Glomerular endothelial cell (primary cell): Measurements from ENCODE around the gene ZNF225. TPM values are rescaled to one million over a fixed set of nuclear protein-coding genes. Genes with fewer than 3 reads are reported as not detected.
"Not testable (repeated sequence)": the region's sequence is repeated elsewhere in the genome, so short reads cannot be mapped to it uniquely, and the experiment has no call there.

ENCODE experiments used
- DNase-seq: peaks from one replicate; pipeline ENCODE4 v3.0.0-alpha.2; 2011; ENCODE audit warnings: low read depth, low spot score; ENCODE audit errors: extremely low read depth
- total RNA-seq: library from RNA; depleted of rRNA; stranded (reverse); fragments of >200 nt; gene quantifications from 2 replicates; pipeline ENCODE4 v1.2.3, GENCODE V29; 2015

Gene ZNF225
- total RNA-seq, 1 donor from 2014 or later, result 3.2 TPM

DNA sequence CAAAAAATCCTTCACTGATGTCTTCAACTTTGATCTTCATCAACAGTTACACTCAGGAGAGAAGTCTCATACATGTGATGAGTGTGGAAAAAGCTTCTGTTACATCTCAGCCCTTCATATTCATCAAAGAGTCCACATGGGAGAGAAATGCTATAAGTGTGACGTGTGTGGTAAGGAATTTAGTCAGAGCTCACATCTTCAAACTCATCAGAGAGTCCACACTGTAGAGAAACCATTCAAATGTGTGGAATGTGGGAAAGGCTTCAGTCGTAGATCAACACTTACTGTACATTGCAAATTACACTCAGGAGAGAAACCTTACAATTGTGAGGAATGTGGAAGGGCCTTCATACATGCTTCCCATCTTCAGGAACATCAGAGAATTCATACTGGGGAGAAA lies 43.3 kb downstream of the ZNF225 start:
- DNase-seq, result no peak

DNA sequence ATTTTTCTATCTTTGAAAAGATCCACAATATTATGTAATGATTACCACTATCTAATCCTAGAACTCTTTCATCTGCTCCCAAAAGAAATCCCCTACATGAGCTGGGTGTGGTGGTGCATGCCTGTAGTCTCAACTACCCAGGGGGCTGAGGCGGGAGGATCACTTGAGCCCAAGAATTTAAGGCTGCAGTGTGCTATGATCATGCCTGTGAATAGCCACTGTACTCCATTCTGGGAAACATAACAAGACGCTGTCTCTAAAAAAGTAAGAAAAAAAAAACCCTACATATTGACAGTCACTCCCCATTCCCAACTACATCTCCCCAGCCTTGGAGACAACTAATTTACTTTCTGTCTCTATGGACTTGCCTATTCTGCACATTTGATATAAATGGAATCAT lies 50.6 kb downstream of the ZNF225 start:
- no peak for DNase-seq

DNA sequence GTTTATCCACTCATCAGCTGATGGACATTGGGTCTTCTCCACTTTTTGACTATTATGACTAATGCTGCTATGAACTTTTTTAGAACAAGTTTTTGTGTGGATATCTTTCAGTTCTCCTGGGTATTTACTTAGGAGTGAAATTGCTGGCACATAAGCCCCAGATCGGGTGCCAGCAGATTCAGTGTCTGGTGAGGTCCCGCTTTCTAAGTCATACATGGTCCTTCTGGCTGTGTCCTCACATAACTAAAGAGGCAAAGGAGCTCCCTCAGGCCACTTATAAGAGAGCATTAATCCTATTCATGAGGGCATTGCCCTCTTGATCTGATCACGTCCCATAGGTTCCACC lies 51.1 kb downstream of the ZNF225 start:
- no peak for DNase-seq

DNA sequence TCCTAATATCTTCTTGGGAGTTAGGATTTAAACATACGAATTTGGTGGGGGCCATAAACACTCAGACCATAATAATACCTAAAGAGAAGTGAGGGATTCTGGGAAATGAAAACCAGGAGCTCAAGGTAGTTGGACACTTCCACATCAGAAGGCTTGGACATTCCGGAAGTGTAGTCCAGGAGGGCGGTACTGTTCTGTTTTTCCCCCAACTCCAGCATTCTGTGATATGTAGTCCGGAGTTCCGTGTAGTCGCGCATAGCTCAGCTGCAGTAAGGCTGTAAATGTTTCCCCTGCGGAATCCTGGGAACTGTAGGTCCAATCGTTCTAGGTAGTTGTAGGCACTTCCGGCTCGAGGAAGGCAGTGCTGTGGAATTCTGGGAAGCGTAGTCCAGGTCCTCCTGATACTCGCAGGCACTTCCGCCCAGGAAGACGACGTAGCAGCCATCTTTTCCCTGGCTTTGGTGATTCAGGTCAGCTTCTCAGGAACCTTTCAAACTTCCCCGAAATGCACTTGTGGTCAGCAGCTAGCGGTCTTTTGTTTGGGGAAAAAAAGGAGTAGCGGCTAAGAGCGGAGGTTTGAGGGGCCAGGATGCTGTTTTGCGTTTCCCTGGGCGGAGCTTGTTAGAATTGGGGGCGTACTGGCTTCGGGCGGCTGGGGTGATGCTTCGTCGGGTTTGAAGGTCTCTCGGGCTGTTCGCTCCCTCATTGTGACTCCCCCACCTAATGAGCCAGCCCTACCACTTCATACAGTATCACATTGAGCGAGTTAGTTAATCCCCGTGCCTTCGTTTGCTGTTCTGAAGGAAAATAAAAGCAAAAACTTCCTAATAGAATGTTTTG lies 51.7 kb downstream of the ZNF225 start, which contains the start of gene ZNF226:
TSS of gene ZNF226 (plus strand) at position 428 of the 840 bp plus-strand sequence. CDS start 4,981 bp downstream, outside the sequence.
- peak; percentile 95 for DNase-seq

DNA sequence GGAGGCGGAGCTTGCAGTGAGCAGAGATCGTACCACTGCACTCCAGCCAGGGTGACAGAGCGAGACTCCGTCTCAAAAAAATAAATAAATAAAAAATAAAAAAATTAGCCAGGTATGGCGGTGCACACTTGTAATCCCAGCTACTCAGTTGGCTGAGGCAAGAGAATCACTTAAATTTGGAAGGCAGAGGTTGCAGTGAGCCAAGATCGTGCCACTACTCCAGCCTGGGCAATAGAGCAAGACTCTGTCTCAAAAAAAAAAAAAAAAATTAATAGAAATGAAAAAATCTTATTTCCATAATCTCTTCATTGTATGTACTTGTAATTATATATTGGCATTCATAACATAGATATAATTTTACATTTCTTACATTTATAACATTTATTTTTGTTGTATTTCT lies 57.5 kb downstream of the ZNF225 start:
- not testable (repeated sequence) for DNase-seq

DNA sequence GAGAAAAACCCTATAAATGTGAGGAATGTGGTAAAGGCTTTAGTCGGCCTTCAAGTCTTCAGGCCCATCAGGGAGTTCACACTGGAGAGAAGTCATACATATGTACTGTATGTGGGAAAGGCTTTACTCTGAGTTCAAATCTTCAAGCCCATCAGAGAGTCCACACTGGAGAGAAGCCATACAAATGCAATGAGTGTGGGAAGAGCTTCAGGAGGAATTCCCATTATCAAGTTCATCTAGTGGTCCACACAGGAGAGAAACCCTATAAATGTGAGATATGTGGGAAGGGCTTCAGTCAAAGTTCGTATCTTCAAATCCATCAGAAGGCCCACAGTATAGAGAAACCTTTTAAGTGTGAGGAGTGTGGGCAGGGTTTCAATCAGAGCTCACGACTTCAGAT lies 63.4 kb downstream of the ZNF225 start:
- no peak for DNase-seq

DNA sequence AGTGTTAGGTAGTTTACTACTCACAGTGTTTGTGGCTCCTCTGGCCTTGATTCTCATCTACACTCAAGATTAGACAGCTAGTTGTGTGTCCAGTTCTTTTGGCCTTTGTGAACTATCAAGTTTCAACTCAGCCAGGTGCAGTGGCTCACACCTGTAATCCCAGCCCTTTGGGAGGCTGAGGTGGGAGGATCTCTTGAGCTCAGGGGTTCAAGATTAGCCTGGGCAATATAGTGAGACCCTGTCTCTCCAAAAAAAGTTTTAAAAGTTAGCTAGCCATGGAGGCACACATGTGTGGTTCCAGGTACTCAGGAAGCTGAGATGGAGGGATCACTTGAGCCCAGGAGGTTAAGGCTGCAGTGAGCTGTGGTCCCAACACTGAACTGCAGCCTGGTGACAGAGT lies 67.8 kb downstream of the ZNF225 start:
- DNase-seq, result no peak

DNA sequence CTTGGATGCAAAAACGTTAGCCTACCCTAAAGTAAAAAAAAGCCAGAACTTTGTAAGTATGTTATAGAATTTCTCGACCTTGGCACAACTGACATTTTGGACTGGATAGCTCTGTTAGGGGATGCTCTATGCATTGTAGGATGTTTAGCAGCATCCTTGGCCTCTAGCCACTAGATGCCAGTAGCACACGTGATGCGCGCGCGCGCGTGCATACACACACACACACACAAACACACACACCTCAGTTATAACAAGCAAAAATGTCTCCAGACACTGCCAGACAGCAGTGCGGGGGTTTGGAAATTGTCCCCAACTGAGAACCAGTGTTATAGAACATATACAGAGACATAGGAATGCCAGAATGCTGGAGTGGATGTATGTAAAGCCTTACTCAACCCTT lies 68.9 kb downstream of the ZNF225 start:
- DNase-seq, result no peak

Other genes with a start within 250 kb of the ZNF225 start
- gene ZNF404, start 229.4 kb upstream of the ZNF225 start, total RNA-seq, result 0.93 and 2.4 TPM in 2 replicates
- gene ZNF45, start 178.1 kb upstream of the ZNF225 start, total RNA-seq, result 8.0 and 10.2 TPM in 2 replicates
- gene ZNF221, start 162.2 kb upstream of the ZNF225 start, total RNA-seq, result 4.1 and 5.1 TPM in 2 replicates
- gene ZNF155, start 129.2 kb upstream of the ZNF225 start, total RNA-seq, result 4.5 and 6.1 TPM in 2 replicates
- 1.3 and 2.9 TPM in 2 replicates for gene ZNF230, start 110.4 kb upstream of the ZNF225 start, total RNA-seq
- gene ZNF222, start 88.0 kb upstream of the ZNF225 start, total RNA-seq, result 2.9 and 3.2 TPM in 2 replicates
- gene ZNF223, start 61.4 kb upstream of the ZNF225 start, total RNA-seq, result 3.9 and 7.2 TPM in 2 replicates
- gene ZNF284, start 41.2 kb upstream of the ZNF225 start, total RNA-seq, result 1.5 and 1.9 TPM in 2 replicates
- 11.4 and 15.3 TPM in 2 replicates for gene ZNF224, start 19.0 kb upstream of the ZNF225 start, total RNA-seq
- gene ZNF234, start 28.2 kb downstream of the ZNF225 start, total RNA-seq, result 3.6 and 5.3 TPM in 2 replicates
- 10.8 and 22.4 TPM in 2 replicates for gene ZNF226, start 51.7 kb downstream of the ZNF225 start, total RNA-seq
- 8.5 and 13.5 TPM in 2 replicates for gene ZNF227, start 99.1 kb downstream of the ZNF225 start, total RNA-seq
- 1.4 and 3.2 TPM in 2 replicates for gene ZNF233, start 146.5 kb downstream of the ZNF225 start, total RNA-seq
- gene ZNF235, start 191.6 kb downstream of the ZNF225 start, total RNA-seq, result 2.7 and 3.6 TPM in 2 replicates
- 3.4 and 4.1 TPM in 2 replicates for gene ZNF112, start 243.3 kb downstream of the ZNF225 start, total RNA-seq